C4-2B (cell line): Measurements from ENCODE around the gene TAX1BP3.

Source experiments
- H3K27ac ChIP-seq: fragments of 450-650 bp; 2 replicates; pipeline ENCODE4 v1.5.1; 2017
- ZFX ChIP-seq: fragments of 450-650 bp; IDR thresholded peaks from 2 replicates; pipeline ENCODE4 v1.6.1; 2017
- TF ChIP-seq, protein P1 (sequence below): fragments of 450-650 bp; conservative IDR thresholded peaks from 2 replicates; pipeline ENCODE4 v1.5.1; 2017; ENCODE audit warnings: mild to moderate bottlenecking

The TAX1BP3 gene

DNA sequence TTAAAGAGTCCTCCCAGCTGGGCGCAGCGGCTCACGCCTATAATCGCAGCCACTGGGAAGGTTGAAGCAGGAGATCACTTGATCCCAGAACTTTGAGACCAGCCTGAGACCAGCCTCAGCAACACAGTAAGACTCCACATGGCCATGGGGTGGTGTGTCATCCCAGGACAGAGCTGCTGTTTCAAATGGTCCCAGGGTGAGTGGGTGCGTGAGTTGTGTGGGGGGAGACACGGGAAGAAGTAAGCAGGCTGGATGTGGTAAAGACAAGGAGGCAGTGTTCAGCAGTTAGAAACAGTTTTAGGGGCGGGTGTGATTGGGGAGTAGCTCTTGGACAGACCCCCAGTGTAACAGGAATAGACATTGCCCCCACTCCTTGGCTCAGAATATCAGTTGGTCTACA, 36.1 kb downstream of the TAX1BP3 start:
- H3K27ac ChIP-seq: no peak overlapping the region
- TF ChIP-seq, protein P1, sequence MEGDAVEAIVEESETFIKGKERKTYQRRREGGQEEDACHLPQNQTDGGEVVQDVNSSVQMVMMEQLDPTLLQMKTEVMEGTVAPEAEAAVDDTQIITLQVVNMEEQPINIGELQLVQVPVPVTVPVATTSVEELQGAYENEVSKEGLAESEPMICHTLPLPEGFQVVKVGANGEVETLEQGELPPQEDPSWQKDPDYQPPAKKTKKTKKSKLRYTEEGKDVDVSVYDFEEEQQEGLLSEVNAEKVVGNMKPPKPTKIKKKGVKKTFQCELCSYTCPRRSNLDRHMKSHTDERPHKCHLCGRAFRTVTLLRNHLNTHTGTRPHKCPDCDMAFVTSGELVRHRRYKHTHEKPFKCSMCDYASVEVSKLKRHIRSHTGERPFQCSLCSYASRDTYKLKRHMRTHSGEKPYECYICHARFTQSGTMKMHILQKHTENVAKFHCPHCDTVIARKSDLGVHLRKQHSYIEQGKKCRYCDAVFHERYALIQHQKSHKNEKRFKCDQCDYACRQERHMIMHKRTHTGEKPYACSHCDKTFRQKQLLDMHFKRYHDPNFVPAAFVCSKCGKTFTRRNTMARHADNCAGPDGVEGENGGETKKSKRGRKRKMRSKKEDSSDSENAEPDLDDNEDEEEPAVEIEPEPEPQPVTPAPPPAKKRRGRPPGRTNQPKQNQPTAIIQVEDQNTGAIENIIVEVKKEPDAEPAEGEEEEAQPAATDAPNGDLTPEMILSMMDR: no peak
- no peak for TF ChIP-seq ZFX

DNA sequence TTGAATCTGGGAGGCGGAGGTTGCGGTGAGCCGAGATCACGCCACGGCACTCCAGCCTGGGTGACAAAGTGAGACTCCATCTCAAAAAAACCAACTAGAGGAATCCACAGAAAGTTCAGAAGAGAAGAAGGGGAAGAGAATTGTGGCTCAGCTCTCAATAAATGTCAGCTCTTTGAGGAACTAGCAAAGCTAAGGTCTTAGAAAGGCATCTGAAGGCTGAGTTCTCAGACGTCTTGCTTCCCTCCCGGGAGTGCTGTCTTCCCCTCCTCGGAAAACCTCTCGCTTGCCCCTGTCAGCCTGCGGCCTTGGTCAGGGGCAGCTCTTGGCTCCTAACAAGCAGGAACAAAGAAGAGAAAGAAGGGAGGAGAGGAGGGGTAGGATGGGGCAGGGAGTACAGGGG, 37.6 kb downstream of the TAX1BP3 start:
- H3K27ac ChIP-seq: no peak overlapping the region
- TF ChIP-seq ZFX: no peak
- TF ChIP-seq, protein P1: no peak

DNA sequence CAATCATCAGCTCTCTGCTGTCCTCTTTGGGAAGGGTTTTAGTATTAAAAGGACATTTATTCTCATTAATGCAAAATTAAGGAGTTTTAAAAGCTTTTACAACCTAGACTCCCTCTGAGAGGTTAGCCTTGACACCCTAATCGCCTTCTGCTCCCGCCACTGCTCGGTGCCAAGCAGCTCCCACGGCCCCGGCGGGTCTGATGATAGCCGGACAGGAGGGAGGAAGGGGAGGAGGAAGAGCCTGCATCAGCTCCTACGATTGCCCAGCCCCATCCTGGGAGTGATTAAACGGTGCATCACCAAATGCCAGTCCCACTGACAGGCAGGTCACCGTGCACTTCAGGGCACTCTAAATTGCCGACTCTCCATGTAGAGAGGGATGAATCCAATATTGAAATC, 40.6 kb downstream of the TAX1BP3 start:
- H3K27ac ChIP-seq: no peak overlapping the region
- TF ChIP-seq, protein P1: no peak
- no peak for TF ChIP-seq ZFX

DNA sequence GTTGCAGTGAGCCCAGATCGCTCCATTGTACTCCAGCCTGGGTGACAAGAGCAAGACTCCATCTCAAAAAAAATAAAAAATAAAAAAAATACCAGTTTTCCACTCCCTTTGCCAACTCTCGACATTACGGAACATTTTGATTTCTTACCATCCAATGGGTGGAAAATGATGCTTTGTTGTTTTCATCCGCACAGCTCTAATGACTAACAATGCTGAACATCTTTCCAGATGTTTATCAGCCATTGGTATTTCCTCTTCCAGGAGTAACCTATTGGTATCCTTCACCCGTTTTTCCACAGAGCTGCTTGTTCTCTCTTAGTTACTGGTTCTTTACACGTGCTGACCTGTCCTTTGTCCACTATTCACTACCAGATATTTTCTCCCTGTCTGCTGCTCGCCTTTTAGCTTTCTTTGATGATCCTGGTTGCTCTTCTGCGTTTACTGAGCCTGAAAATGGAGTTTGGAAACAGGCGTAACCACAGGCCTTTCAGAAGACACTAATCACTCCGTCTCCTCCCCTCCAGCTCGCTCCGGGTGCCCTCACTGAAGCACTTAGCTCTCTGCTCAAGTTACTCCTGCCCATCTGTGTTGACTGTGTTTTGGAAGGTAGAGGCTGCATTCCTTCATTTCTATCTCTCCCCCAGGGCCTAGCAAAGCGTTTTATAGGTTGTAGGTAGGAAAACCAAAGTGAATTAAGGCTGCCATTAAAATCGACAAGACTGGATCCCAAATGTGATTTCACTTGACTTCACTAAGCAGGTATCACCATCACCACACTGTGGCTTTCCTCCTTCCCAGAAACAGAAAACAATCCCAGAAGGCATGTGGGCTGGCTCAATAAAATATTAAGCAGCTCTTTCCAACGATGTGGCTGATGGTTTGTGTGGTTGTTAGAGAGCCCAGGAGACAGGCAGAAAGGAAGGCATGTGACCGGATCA, 41.3 kb downstream of the TAX1BP3 start:
- TF ChIP-seq, protein P1: no peak
- no peak for TF ChIP-seq ZFX
- H3K27ac ChIP-seq: no peak overlapping the region

DNA sequence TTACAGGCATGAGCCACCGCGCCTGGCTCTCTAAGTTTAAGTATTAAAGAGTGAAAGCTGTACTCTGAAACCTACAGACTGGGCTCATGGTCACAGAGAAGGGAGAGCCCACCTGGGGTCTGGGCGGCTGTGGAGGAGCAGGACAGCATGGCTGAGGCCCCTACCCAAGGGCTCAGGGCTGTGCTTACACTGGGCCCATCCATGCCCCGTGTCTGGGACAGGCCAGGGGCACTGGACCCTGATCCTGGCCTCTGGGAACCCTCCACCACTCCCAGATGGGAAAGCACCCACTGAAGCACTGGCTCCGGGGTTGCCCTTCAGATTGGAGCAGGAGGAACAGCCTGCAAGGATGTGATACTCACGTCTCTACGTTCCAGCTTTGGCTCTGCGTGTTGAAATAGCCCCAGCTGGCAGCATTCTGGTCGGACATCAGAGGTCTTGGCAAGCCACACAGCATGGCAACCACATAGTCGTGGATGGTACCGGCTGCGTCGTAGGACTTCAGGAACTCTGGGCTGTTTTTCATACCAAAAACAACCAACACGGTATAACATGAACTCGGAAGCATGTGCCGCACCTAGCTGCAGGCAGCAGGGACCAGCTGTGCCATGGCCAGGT, 45.3 kb downstream of the TAX1BP3 start:
- no peak overlapping the region for H3K27ac ChIP-seq
- no peak for TF ChIP-seq ZFX
- TF ChIP-seq, protein P1: no peak

DNA sequence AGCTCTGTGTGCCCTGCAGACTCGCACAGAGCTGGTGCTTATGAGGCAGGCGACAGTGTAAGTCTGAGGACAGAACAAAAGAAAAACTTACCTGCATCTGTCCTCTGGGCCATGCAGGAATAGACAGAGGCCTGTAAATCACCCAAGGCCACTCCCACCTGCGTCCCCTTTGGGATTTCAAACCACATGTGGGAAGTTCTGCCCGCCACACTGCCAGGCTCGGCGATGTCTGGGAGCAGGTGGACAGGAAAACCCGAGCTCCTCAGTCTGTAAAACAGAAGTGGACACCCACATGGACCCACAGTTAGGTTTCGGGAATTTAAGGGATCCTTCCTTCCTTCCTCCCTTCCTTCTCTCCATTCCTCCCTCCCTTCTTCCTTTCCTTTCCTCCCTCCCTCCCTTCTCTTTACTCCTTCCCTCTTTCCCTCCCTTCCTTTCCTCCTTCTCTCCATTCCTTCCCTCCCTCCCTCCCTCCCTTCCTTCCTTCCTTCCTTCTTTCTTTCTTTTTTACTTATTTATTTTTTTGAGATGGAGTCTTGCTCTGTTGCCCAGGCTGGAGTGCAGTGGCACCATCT, 47.1 kb downstream of the TAX1BP3 start:
- H3K27ac ChIP-seq: no peak overlapping the region
- no peak for TF ChIP-seq ZFX
- TF ChIP-seq, protein P1: no peak
